HepG2 (cell line): Measurements from ENCODE around the gene IRF7. TPM values are rescaled to one million over a fixed set of nuclear protein-coding genes. Genes with fewer than 3 reads are reported as not detected.

ENCODE experiments used
- CHD4 ChIP-seq: fragments of 200-600 bp; sonication (generic); IDR thresholded peaks from 2 replicates; pipeline ENCODE4 v1.7.0; 2017; ENCODE audit warnings: mild to moderate bottlenecking, low read length, borderline replicate concordance
- RFXANK ChIP-seq: IDR thresholded peaks from 2 replicates; pipeline ENCODE4 v1.6.1; 2016
- SP4 ChIP-seq: sonication (generic); formaldehyde crosslinking; IDR thresholded peaks from 2 replicates; pipeline ENCODE4 v1.8.1; 2023; ENCODE audit warnings: mild to moderate bottlenecking, missing genetic modification reagents
- ZFX ChIP-seq: sonication (generic); formaldehyde crosslinking; IDR thresholded peaks from 2 replicates; pipeline ENCODE4 v1.4.0; 2020; ENCODE audit warnings: mild to moderate bottlenecking, low read depth, missing genetic modification reagents, moderate library complexity
- ZNF205 ChIP-seq: IDR thresholded peaks from 2 replicates; pipeline ENCODE4 v1.6.1; 2018; ENCODE audit warnings: missing biosample characterization, missing genetic modification reagents
- ZNF274 ChIP-seq: sonication (generic); formaldehyde crosslinking; IDR thresholded peaks from 2 replicates; pipeline ENCODE4 v1.5.1; 2020; ENCODE audit warnings: mild to moderate bottlenecking, missing genetic modification reagents
- ZNF891 ChIP-seq: sonication (generic); formaldehyde crosslinking; IDR thresholded peaks from 2 replicates; pipeline ENCODE4 v1.5.0; 2020; ENCODE audit warnings: mild to moderate bottlenecking, missing genetic modification reagents
- ZZZ3 ChIP-seq: sonication (generic); formaldehyde crosslinking; IDR thresholded peaks from 2 replicates; pipeline ENCODE4 v1.4.0; 2020; ENCODE audit warnings: missing genetic modification reagents, mild to moderate bottlenecking, borderline replicate concordance
- polyA plus RNA-seq, 8 experiments: library from polyadenylated mRNA; depleted of rRNA in 3 of 8; stranded (reverse) in 7 of 8; unstranded in 1 of 8; fragments of >200 nt; fragmentation: Illumina TruSeq in 4 of 8; extraction: Trizol in 4 of 8; gene quantifications; 2 replicates each; pipeline versions ENCODE4 v1.2.1 to v1.2.3, GENCODE V29; 2011 to 2016; ENCODE audit warnings: low read depth in 4 of 8, missing spikeins in 1 of 8, mixed read lengths in 1 of 8; ENCODE audit not compliant: insufficient read depth in 1 of 8
- total RNA-seq, 5 experiments: library from RNA; depleted of rRNA; stranded (reverse); fragments of >200 nt; fragmentation: Illumina TruSeq; extraction: Trizol; gene quantifications; 2 replicates each; pipeline ENCODE4 v1.2.3, GENCODE V29; 2016; ENCODE audit warnings: low read depth in 1 of 5
- TF ChIP-seq, protein P1 (sequence below): sonication (generic); formaldehyde crosslinking; IDR thresholded peaks from one replicate; pipeline ENCODE4 v1.5.1; 2020; ENCODE audit warnings: mild to moderate bottlenecking, missing genetic modification reagents; ENCODE audit errors: not compliant biosample characterization
- TF ChIP-seq, protein P2 (sequence below): sonication (generic); formaldehyde crosslinking; IDR thresholded peaks from 2 replicates; pipeline ENCODE4 v1.5.1; 2020; ENCODE audit warnings: mild to moderate bottlenecking, missing genetic modification reagents, moderate library complexity
- TF ChIP-seq, protein P3 (sequence below): sonication (generic); formaldehyde crosslinking; IDR thresholded peaks from 2 replicates; pipeline ENCODE4 v1.4.0; 2020; ENCODE audit warnings: missing genetic modification reagents
- TF ChIP-seq, protein P4 (sequence below), 2 experiments: sonication (generic) in 1 of 2; formaldehyde crosslinking in 1 of 2; IDR thresholded peaks; 2 replicates each; pipeline versions ENCODE4 v1.5.1 to v1.6.1; 2011 to 2020; ENCODE audit warnings: borderline replicate concordance in 1 of 2, low read depth in 1 of 2, low read length in 1 of 2, mild to moderate bottlenecking in 1 of 2, missing genetic modification reagents in 1 of 2, moderate library complexity in 1 of 2

Gene IRF7
- total and polyA plus RNA-seq, 2 of the 13 experiments (the other 11 are each of a cell fraction or from before 2014, with no cell fraction given): not detected

- TF ChIP-seq ZZZ3 (CRISPR knock-in tag) (no peak), RFXANK (no peak), SP4 (CRISPR knock-in tag) (no peak), ZNF891 (CRISPR knock-in tag) (0 out of 2 replicates have a peak, but pooled peaks have one; percentile 40), ZNF274 (CRISPR knock-in tag) (no peak), CHD4 (no peak), ZFX (CRISPR knock-in tag) (no peak), ZNF205 (CRISPR knock-in tag) (no peak)
- TF ChIP-seq, protein P1, sequence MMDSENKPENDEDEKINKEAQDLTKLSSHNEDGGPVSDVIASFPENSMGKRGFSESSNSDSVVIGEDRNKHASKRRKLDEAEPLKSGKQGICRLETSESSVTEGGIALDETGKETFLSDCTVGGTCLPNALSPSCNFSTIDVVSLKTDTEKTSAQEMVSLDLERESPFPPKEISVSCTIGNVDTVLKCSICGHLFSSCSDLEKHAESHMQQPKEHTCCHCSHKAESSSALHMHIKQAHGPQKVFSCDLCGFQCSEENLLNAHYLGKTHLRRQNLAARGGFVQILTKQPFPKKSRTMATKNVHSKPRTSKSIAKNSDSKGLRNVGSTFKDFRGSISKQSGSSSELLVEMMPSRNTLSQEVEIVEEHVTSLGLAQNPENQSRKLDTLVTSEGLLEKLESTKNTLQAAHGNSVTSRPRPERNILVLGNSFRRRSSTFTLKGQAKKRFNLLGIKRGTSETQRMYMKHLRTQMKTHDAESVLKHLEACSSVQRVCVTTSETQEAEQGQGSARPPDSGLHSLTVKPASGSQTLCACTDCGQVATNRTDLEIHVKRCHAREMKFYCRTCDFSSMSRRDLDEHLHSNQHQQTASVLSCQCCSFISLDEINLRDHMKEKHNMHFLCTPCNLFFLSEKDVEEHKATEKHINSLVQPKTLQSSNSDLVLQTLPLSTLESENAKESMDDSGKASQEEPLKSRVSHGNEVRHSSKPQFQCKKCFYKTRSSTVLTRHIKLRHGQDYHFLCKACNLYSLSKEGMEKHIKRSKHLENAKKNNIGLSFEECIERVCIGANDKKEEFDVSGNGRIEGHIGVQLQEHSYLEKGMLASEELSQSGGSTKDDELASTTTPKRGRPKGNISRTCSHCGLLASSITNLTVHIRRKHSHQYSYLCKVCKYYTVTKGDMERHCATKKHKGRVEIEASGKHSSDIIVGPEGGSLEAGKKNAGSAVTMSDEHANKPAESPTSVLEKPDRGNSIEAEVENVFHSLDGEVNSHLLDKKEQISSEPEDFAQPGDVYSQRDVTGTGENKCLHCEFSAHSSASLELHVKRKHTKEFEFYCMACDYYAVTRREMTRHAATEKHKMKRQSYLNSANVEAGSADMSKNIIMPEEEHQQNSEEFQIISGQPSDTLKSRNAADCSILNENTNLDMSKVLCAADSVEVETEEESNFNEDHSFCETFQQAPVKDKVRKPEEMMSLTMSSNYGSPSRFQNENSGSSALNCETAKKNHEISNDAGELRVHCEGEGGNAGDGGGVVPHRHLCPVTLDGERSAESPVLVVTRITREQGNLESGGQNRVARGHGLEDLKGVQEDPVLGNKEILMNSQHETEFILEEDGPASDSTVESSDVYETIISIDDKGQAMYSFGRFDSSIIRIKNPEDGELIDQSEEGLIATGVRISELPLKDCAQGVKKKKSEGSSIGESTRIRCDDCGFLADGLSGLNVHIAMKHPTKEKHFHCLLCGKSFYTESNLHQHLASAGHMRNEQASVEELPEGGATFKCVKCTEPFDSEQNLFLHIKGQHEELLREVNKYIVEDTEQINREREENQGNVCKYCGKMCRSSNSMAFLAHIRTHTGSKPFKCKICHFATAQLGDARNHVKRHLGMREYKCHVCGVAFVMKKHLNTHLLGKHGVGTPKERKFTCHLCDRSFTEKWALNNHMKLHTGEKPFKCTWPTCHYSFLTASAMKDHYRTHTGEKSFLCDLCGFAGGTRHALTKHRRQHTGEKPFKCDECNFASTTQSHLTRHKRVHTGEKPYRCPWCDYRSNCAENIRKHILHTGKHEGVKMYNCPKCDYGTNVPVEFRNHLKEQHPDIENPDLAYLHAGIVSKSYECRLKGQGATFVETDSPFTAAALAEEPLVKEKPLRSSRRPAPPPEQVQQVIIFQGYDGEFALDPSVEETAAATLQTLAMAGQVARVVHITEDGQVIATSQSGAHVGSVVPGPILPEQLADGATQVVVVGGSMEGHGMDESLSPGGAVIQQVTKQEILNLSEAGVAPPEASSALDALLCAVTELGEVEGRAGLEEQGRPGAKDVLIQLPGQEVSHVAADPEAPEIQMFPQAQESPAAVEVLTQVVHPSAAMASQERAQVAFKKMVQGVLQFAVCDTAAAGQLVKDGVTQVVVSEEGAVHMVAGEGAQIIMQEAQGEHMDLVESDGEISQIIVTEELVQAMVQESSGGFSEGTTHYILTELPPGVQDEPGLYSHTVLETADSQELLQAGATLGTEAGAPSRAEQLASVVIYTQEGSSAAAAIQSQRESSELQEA (CRISPR knock-in tag): no peak
- TF ChIP-seq, protein P2, sequence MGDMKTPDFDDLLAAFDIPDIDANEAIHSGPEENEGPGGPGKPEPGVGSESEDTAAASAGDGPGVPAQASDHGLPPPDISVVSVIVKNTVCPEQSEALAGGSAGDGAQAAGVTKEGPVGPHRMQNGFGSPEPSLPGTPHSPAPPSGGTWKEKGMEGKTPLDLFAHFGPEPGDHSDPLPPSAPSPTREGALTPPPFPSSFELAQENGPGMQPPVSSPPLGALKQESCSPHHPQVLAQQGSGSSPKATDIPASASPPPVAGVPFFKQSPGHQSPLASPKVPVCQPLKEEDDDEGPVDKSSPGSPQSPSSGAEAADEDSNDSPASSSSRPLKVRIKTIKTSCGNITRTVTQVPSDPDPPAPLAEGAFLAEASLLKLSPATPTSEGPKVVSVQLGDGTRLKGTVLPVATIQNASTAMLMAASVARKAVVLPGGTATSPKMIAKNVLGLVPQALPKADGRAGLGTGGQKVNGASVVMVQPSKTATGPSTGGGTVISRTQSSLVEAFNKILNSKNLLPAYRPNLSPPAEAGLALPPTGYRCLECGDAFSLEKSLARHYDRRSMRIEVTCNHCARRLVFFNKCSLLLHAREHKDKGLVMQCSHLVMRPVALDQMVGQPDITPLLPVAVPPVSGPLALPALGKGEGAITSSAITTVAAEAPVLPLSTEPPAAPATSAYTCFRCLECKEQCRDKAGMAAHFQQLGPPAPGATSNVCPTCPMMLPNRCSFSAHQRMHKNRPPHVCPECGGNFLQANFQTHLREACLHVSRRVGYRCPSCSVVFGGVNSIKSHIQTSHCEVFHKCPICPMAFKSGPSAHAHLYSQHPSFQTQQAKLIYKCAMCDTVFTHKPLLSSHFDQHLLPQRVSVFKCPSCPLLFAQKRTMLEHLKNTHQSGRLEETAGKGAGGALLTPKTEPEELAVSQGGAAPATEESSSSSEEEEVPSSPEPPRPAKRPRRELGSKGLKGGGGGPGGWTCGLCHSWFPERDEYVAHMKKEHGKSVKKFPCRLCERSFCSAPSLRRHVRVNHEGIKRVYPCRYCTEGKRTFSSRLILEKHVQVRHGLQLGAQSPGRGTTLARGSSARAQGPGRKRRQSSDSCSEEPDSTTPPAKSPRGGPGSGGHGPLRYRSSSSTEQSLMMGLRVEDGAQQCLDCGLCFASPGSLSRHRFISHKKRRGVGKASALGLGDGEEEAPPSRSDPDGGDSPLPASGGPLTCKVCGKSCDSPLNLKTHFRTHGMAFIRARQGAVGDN (CRISPR knock-in tag): peak; percentile 55
- TF ChIP-seq, protein P3, sequence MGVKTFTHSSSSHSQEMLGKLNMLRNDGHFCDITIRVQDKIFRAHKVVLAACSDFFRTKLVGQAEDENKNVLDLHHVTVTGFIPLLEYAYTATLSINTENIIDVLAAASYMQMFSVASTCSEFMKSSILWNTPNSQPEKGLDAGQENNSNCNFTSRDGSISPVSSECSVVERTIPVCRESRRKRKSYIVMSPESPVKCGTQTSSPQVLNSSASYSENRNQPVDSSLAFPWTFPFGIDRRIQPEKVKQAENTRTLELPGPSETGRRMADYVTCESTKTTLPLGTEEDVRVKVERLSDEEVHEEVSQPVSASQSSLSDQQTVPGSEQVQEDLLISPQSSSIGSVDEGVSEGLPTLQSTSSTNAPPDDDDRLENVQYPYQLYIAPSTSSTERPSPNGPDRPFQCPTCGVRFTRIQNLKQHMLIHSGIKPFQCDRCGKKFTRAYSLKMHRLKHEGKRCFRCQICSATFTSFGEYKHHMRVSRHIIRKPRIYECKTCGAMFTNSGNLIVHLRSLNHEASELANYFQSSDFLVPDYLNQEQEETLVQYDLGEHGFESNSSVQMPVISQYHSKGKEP (CRISPR knock-in tag): no peak
- TF ChIP-seq, protein P4, sequence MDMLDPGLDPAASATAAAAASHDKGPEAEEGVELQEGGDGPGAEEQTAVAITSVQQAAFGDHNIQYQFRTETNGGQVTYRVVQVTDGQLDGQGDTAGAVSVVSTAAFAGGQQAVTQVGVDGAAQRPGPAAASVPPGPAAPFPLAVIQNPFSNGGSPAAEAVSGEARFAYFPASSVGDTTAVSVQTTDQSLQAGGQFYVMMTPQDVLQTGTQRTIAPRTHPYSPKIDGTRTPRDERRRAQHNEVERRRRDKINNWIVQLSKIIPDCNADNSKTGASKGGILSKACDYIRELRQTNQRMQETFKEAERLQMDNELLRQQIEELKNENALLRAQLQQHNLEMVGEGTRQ (IDR thresholded peaks at IDR 0.05; ENCODE audit: low read depth, low read length): no peak
- TF ChIP-seq, protein P4 (CRISPR knock-in tag; IDR thresholded peaks at IDR 0.05; ENCODE audit: borderline replicate concordance): no peak
Observed at GRCh38 chr11:567629-568292, 48.0 kb downstream of the IRF7 start (continued).
